OCI-LY7 (cell line): Measurements from ENCODE around the gene B3GLCT. TPM values are rescaled to one million over a fixed set of nuclear protein-coding genes. Genes with fewer than 3 reads are reported as not detected.
"Not testable (repeated sequence)": the region's sequence is repeated elsewhere in the genome, so short reads cannot be mapped to it uniquely, and the experiment has no call there.

Experiments
- BruUV-seq: library from RNA; stranded (reverse); fragments of 400-500 nt; replicated peaks from 2 replicates; lab custom pipeline; 2021; lab: Mats Ljungman, UMichigan
- CTCF ChIA-PET: fragments of 300-600 bp; sonication (Branson Sonifier 250); formaldehyde crosslinking; loops from one replicate; lab custom pipeline; 2022; ENCODE audit warnings: antibody characterized with exemption; ENCODE audit not compliant: unreplicated experiment; lab: Charles Lee
- POLR2A ChIA-PET: fragments of 300-600 bp; sonication (Branson Sonifier 250); formaldehyde crosslinking; loops from one replicate; lab custom pipeline; 2022; ENCODE audit warnings: antibody characterized with exemption; lab: Charles Lee
- DNase-seq: peaks from one replicate; pipeline ENCODE4 v3.0.0-alpha.2; 2015; ENCODE audit warnings: low spot score
- H2AFZ ChIP-seq: fragments of 200-600 bp; sonication (generic), shearing (Covaris generic); 2 replicates; pipeline ENCODE4 v1.6.1; 2014; ENCODE audit warnings: mild to moderate bottlenecking, antibody characterized with exemption, low read length, moderate library complexity
- H3K27ac ChIP-seq: fragments of 200-600 bp; sonication (generic); 2 replicates; pipeline ENCODE4 v1.5.1; 2014; ENCODE audit warnings: mixed run types, low read depth, mild to moderate bottlenecking, moderate library complexity, low read length, inconsistent platforms; ENCODE audit not compliant: poor library complexity, severe bottlenecking
- H3K36me3 ChIP-seq: fragments of 200-600 bp; sonication (generic); 2 replicates; pipeline ENCODE4 v1.6.1; 2014; ENCODE audit warnings: mild to moderate bottlenecking, antibody characterized with exemption, low read length, moderate library complexity, mixed read lengths; ENCODE audit not compliant: insufficient read depth
- H3K4me1 ChIP-seq: fragments of 200-600 bp; sonication (generic); 2 replicates; pipeline ENCODE4 v1.5.1; 2014; ENCODE audit warnings: mild to moderate bottlenecking, low read length; ENCODE audit not compliant: insufficient read depth, poor library complexity, severe bottlenecking
- H3K4me2 ChIP-seq: fragments of 200-600 bp; sonication (generic); 2 replicates; pipeline ENCODE4 v1.6.1; 2014; ENCODE audit warnings: mild to moderate bottlenecking, low read length
- H3K4me3 ChIP-seq: fragments of 200-600 bp; sonication (generic); 2 replicates; pipeline ENCODE4 v1.5.1; 2014; ENCODE audit warnings: mild to moderate bottlenecking, low read depth, low read length; ENCODE audit not compliant: poor library complexity, severe bottlenecking
- H3K79me2 ChIP-seq: fragments of 200-600 bp; sonication (generic); 2 replicates; pipeline ENCODE4 v1.6.1; 2016; ENCODE audit warnings: low read depth, mild to moderate bottlenecking, low read length, moderate library complexity, mixed read lengths; ENCODE audit not compliant: insufficient read depth
- H3K9me2 ChIP-seq: fragments of 200-600 bp; sonication (generic); 2 replicates; pipeline ENCODE4 v1.6.1; 2016; ENCODE audit warnings: mild to moderate bottlenecking, low read length, mixed read lengths; ENCODE audit not compliant: insufficient read depth
- H3K9me3 ChIP-seq: fragments of 200-600 bp; sonication (generic); 2 replicates; pipeline ENCODE4 v1.6.1; 2014; ENCODE audit warnings: mild to moderate bottlenecking, mixed run types, low read length, mixed read lengths
- H4K20me1 ChIP-seq: fragments of 200-600 bp; sonication (generic); 2 replicates; pipeline ENCODE4 v1.6.1; 2014; ENCODE audit warnings: mild to moderate bottlenecking, antibody characterized with exemption, low read length, moderate library complexity, mixed read lengths; ENCODE audit not compliant: insufficient read depth
- CTCF ChIP-seq: fragments of 200-600 bp; sonication (generic); conservative IDR thresholded peaks from 2 replicates; pipeline ENCODE4 v1.5.1; 2014; ENCODE audit warnings: mild to moderate bottlenecking, antibody characterized with exemption, low read length, moderate library complexity, mixed read lengths
- EZH2phosphoT487 ChIP-seq: fragments of 200-600 bp; sonication (generic); IDR thresholded peaks from 2 replicates; pipeline ENCODE4 v1.6.1; 2018; ENCODE audit warnings: low read depth, borderline replicate concordance, mild to moderate bottlenecking, mixed run types, antibody characterized with exemption, low read length, moderate library complexity, mixed read lengths
- intact Hi-C: fragments of 100-400 bp; cut with micrococcal nuclease; formaldehyde crosslinking; loops from one replicate; pipeline ENCODE4 v1.10.0; 2022; ENCODE audit not compliant: unreplicated experiment
- total RNA-seq, 2 experiments: library from RNA; depleted of rRNA in 1 of 2; stranded (reverse); fragments of >200 nt in 1 of 2; shearing (Covaris generic) in 1 of 2; gene quantifications; 2 replicates each; pipeline ENCODE4 v1.2.3, GENCODE V29; 2014 to 2022

B3GLCT gene
- total RNA-seq, 2 experiments from 2014 or later = 3.7 to 4.3 TPM

- H3K9me2 ChIP-seq = no peaks in the 10 kb centered on the region
- no peak overlapping the region for H3K4me3 ChIP-seq
- H3K9me3 ChIP-seq = no peaks in the 10 kb centered on the region
- no peak overlapping the region for H3K27ac ChIP-seq
- no peaks in the 10 kb centered on the region for H4K20me1 ChIP-seq
- BruUV-seq = no TSS peak
- POLR2A ChIA-PET = no interaction called here
- CTCF ChIA-PET = no interaction called here
- TF ChIP-seq CTCF = no peak
- no peak for TF ChIP-seq EZH2phosphoT487
- H3K79me2 ChIP-seq = no peaks in the 10 kb centered on the region
- H3K4me1 ChIP-seq = no peaks in the 10 kb centered on the region
- intact Hi-C loops = no loop called here
- no peak overlapping the region for H2AFZ ChIP-seq
- no peaks in the 10 kb centered on the region for H3K36me3 ChIP-seq
- no peak for DNase-seq
- H3K4me2 ChIP-seq = no peak overlapping the region
Measured at GRCh38 chr13:31175847-31176532, 23.8 kb upstream of the B3GLCT start.

- DNase-seq, intact Hi-C loops, H4K20me1 ChIP-seq, H3K4me1 ChIP-seq, H3K9me3 ChIP-seq, H3K36me3 ChIP-seq, H3K27ac ChIP-seq, CTCF ChIA-PET, H2AFZ ChIP-seq, H3K4me2 ChIP-seq, H3K9me2 ChIP-seq, H3K79me2 ChIP-seq, H3K4me3 ChIP-seq, BruUV-seq: not testable (repeated sequence)
- POLR2A ChIA-PET = interaction anchor here (0.6 kb wide), 2 partner anchors 15 to 37 kb away, joined by 4 to 5 read pairs; no protein-coding TSS in a partner anchor
Measured at GRCh38 chr13:31177813-31178495, 21.8 kb upstream of the B3GLCT start.

- ChIA-PET CTCF (interaction anchor here (0.6 kb wide), 1 partner anchor 20 kb away, joined by 3 read pairs; the partner anchor contains the start of gene B3GLCT), POLR2A (no interaction called here)
- DNase-seq = no peak
- H3K4me2 ChIP-seq = no peak overlapping the region
- no TSS peak for BruUV-seq
- H3K79me2 ChIP-seq = no peaks in the 10 kb centered on the region
- intact Hi-C loops = no loop called here
- H3K27ac ChIP-seq = no peak overlapping the region
- no peaks in the 10 kb centered on the region for H4K20me1 ChIP-seq
- H3K4me3 ChIP-seq = no peak overlapping the region
- H2AFZ ChIP-seq = no peak overlapping the region; the same call in 1 of the 2 replicates
- TF ChIP-seq CTCF (no peak), EZH2phosphoT487 (no peak)
- no peaks in the 10 kb centered on the region for H3K4me1 ChIP-seq
- H3K9me3 ChIP-seq = no peaks in the 10 kb centered on the region
- H3K36me3 ChIP-seq = no peaks in the 10 kb centered on the region
- H3K9me2 ChIP-seq = no peaks in the 10 kb centered on the region
Measured at GRCh38 chr13:31179241-31179640, 20.5 kb upstream of the B3GLCT start.
